Measurements from ENCODE around the gene PDYN. TPM values are rescaled to one million over a fixed set of nuclear protein-coding genes. Genes with fewer than 3 reads are reported as not detected.
"Not testable (repeated sequence)": the region's sequence is repeated elsewhere in the genome, so short reads cannot be mapped to it uniquely, and the experiment has no call there.

The PDYN gene
- not detected in 2 replicates for total RNA-seq (2014; rRNA removed; shearing (Covaris generic); ENCODE audit: low replicate concordance)

- Histone ChIP-seq H4K20me1 (ENCODE audit: insufficient read depth, low read depth, low read length) (no peaks in the 10 kb centered on the region), H3K79me2 (ENCODE audit: low read length) (no peaks in the 10 kb centered on the region), H3K4me3 (ENCODE audit: low read length) (no peak within 1 kb of the TSS), H3K36me3 (ENCODE audit: insufficient read depth, low read length) (no peaks in the 10 kb centered on the region), H3K4me1 (ENCODE audit: low read length) (no peaks in the 10 kb centered on the region), H3K4me2 (ENCODE audit: low read depth, low read length, poor library complexity, severe bottlenecking) (no peak within 1 kb of the TSS), H3K9me2 (replicated peaks; ENCODE audit: insufficient read depth, low read length) (no peaks in the 10 kb centered on the region), H2AFZ (ENCODE audit: low read length) (no peak within 1 kb of the TSS), H3K27me3 (ENCODE audit: low read length) (no peaks in the 10 kb centered on the region), H3K9ac (ENCODE audit: low read length) (no peak within 1 kb of the TSS), H3K9me3 (ENCODE audit: low read length) (no peaks in the 10 kb centered on the region), H3K27ac (ENCODE audit: low read length) (no peak within 1 kb of the TSS)
- no peak for DNase-seq
These were observed at the start of gene PDYN for GRCh38 chr20:1993986-1994385. TSS of gene PDYN (minus strand) at chr20:1994058. CDS start at chr20:1983084, 10,974 bp downstream.

GRCh38 chr20:2042400-2042799 is 48.5 kb upstream of the PDYN start:
- no peak overlapping the region for H2AFZ ChIP-seq (ENCODE audit: low read length)
- no peak overlapping the region for H3K4me3 ChIP-seq (ENCODE audit: low read length)
- no peaks in the 10 kb centered on the region for H4K20me1 ChIP-seq (ENCODE audit: insufficient read depth, low read depth, low read length)
- no peak overlapping the region for H3K4me2 ChIP-seq (ENCODE audit: low read depth, low read length, poor library complexity, severe bottlenecking)
- no peaks in the 10 kb centered on the region for H3K79me2 ChIP-seq (ENCODE audit: low read length)
- DNase-seq: no peak
- H3K27ac ChIP-seq (ENCODE audit: low read length): no peak overlapping the region
- H3K27me3 ChIP-seq (ENCODE audit: low read length): no peaks in the 10 kb centered on the region
- H3K9me2 ChIP-seq (replicated peaks; ENCODE audit: insufficient read depth, low read length): no peaks in the 10 kb centered on the region
- H3K9ac ChIP-seq (ENCODE audit: low read length): no peak overlapping the region
- no peaks in the 10 kb centered on the region for H3K4me1 ChIP-seq (ENCODE audit: low read length)
- no peaks in the 10 kb centered on the region for H3K9me3 ChIP-seq (ENCODE audit: low read length)
- no peaks in the 10 kb centered on the region for H3K36me3 ChIP-seq (ENCODE audit: insufficient read depth, low read length)

- Histone ChIP-seq H3K9ac (ENCODE audit: low read length) (no peak overlapping the region), H3K27ac (ENCODE audit: low read length) (no peak overlapping the region), H2AFZ (ENCODE audit: low read length) (no peak overlapping the region), H3K9me3 (ENCODE audit: low read length) (no peaks in the 10 kb centered on the region), H3K4me3 (ENCODE audit: low read length) (no peak overlapping the region), H3K79me2 (ENCODE audit: low read length) (no peaks in the 10 kb centered on the region), H3K27me3 (ENCODE audit: low read length) (no peaks in the 10 kb centered on the region), H3K9me2 (replicated peaks; ENCODE audit: insufficient read depth, low read length) (no peaks in the 10 kb centered on the region), H4K20me1 (ENCODE audit: insufficient read depth, low read depth, low read length) (no peaks in the 10 kb centered on the region), H3K4me2 (ENCODE audit: low read depth, low read length, poor library complexity, severe bottlenecking) (no peak overlapping the region), H3K4me1 (ENCODE audit: low read length) (no peaks in the 10 kb centered on the region), H3K36me3 (ENCODE audit: insufficient read depth, low read length) (no peaks in the 10 kb centered on the region)
- no peak for DNase-seq
These were observed 44.3 kb upstream of the PDYN start for GRCh38 chr20:2038161-2038560.

- Histone ChIP-seq H3K79me2 (ENCODE audit: low read length) (no peaks in the 10 kb centered on the region), H2AFZ (ENCODE audit: low read length) (no peak overlapping the region), H3K27me3 (ENCODE audit: low read length) (no peaks in the 10 kb centered on the region), H3K4me3 (ENCODE audit: low read length) (no peak overlapping the region), H3K4me2 (ENCODE audit: low read depth, low read length, poor library complexity, severe bottlenecking) (no peak overlapping the region), H3K9me2 (replicated peaks; ENCODE audit: insufficient read depth, low read length) (no peaks in the 10 kb centered on the region), H3K36me3 (ENCODE audit: insufficient read depth, low read length) (no peaks in the 10 kb centered on the region), H3K4me1 (ENCODE audit: low read length) (no peaks in the 10 kb centered on the region), H3K9me3 (ENCODE audit: low read length) (no peaks in the 10 kb centered on the region), H3K27ac (ENCODE audit: low read length) (no peak overlapping the region), H3K9ac (ENCODE audit: low read length) (no peak overlapping the region), H4K20me1 (ENCODE audit: insufficient read depth, low read depth, low read length) (no peaks in the 10 kb centered on the region)
- no peak for DNase-seq
These were observed 43.5 kb upstream of the PDYN start for GRCh38 chr20:2037296-2037914.

- not testable (repeated sequence) for H3K79me2 ChIP-seq (ENCODE audit: low read length); H2AFZ ChIP-seq (ENCODE audit: low read length); H3K9me2 ChIP-seq (replicated peaks; ENCODE audit: insufficient read depth, low read length); H3K4me3 ChIP-seq (ENCODE audit: low read length); H3K27ac ChIP-seq (ENCODE audit: low read length); H3K4me2 ChIP-seq (ENCODE audit: low read depth, low read length, poor library complexity, severe bottlenecking); H3K36me3 ChIP-seq (ENCODE audit: insufficient read depth, low read length); H3K27me3 ChIP-seq (ENCODE audit: low read length); H3K4me1 ChIP-seq (ENCODE audit: low read length); H3K9me3 ChIP-seq (ENCODE audit: low read length); DNase-seq; H4K20me1 ChIP-seq (ENCODE audit: insufficient read depth, low read depth, low read length); H3K9ac ChIP-seq (ENCODE audit: low read length)
These were observed 42.5 kb upstream of the PDYN start for GRCh38 chr20:2036357-2036756.

GRCh38 chr20:2032168-2032567 is 38.3 kb upstream of the PDYN start:
- H3K4me2 ChIP-seq (ENCODE audit: low read depth, low read length, poor library complexity, severe bottlenecking): no peak overlapping the region
- H3K79me2 ChIP-seq (ENCODE audit: low read length): no peaks in the 10 kb centered on the region
- H2AFZ ChIP-seq (ENCODE audit: low read length): no peak overlapping the region
- H4K20me1 ChIP-seq (ENCODE audit: insufficient read depth, low read depth, low read length): no peaks in the 10 kb centered on the region
- no peak overlapping the region for H3K4me3 ChIP-seq (ENCODE audit: low read length)
- no peaks in the 10 kb centered on the region for H3K27me3 ChIP-seq (ENCODE audit: low read length)
- H3K9ac ChIP-seq (ENCODE audit: low read length): no peak overlapping the region
- H3K27ac ChIP-seq (ENCODE audit: low read length): no peak overlapping the region
- H3K36me3 ChIP-seq (ENCODE audit: insufficient read depth, low read length): no peaks in the 10 kb centered on the region
- H3K9me3 ChIP-seq (ENCODE audit: low read length): no peaks in the 10 kb centered on the region
- H3K4me1 ChIP-seq (ENCODE audit: low read length): no peaks in the 10 kb centered on the region
- no peaks in the 10 kb centered on the region for H3K9me2 ChIP-seq (replicated peaks; ENCODE audit: insufficient read depth, low read length)
- DNase-seq: no peak

GRCh38 chr20:2026514-2026913 is 32.7 kb upstream of the PDYN start:
- H2AFZ ChIP-seq (ENCODE audit: low read length): no peak overlapping the region
- H3K36me3 ChIP-seq (ENCODE audit: insufficient read depth, low read length): no peaks in the 10 kb centered on the region
- H4K20me1 ChIP-seq (ENCODE audit: insufficient read depth, low read depth, low read length): no peaks in the 10 kb centered on the region
- H3K4me2 ChIP-seq (ENCODE audit: low read depth, low read length, poor library complexity, severe bottlenecking): no peak overlapping the region
- no peaks in the 10 kb centered on the region for H3K9me2 ChIP-seq (replicated peaks; ENCODE audit: insufficient read depth, low read length)
- H3K9me3 ChIP-seq (ENCODE audit: low read length): no peaks in the 10 kb centered on the region
- H3K79me2 ChIP-seq (ENCODE audit: low read length): no peaks in the 10 kb centered on the region
- no peak overlapping the region for H3K4me3 ChIP-seq (ENCODE audit: low read length)
- H3K27ac ChIP-seq (ENCODE audit: low read length): no peak overlapping the region
- no peaks in the 10 kb centered on the region for H3K27me3 ChIP-seq (ENCODE audit: low read length)
- DNase-seq: no peak
- no peaks in the 10 kb centered on the region for H3K4me1 ChIP-seq (ENCODE audit: low read length)
- no peak overlapping the region for H3K9ac ChIP-seq (ENCODE audit: low read length)

GRCh38 chr20:2026004-2026403 is 32.1 kb upstream of the PDYN start:
- no peak overlapping the region for H3K9ac ChIP-seq (ENCODE audit: low read length)
- H3K79me2 ChIP-seq (ENCODE audit: low read length): no peaks in the 10 kb centered on the region
- H3K36me3 ChIP-seq (ENCODE audit: insufficient read depth, low read length): no peaks in the 10 kb centered on the region
- no peaks in the 10 kb centered on the region for H3K9me3 ChIP-seq (ENCODE audit: low read length)
- H3K4me3 ChIP-seq (ENCODE audit: low read length): no peak overlapping the region
- no peak overlapping the region for H3K27ac ChIP-seq (ENCODE audit: low read length)
- H3K27me3 ChIP-seq (ENCODE audit: low read length): no peaks in the 10 kb centered on the region
- no peaks in the 10 kb centered on the region for H3K9me2 ChIP-seq (replicated peaks; ENCODE audit: insufficient read depth, low read length)
- no peak for DNase-seq
- H3K4me2 ChIP-seq (ENCODE audit: low read depth, low read length, poor library complexity, severe bottlenecking): no peak overlapping the region
- H2AFZ ChIP-seq (ENCODE audit: low read length): no peak overlapping the region
- no peaks in the 10 kb centered on the region for H3K4me1 ChIP-seq (ENCODE audit: low read length)
- H4K20me1 ChIP-seq (ENCODE audit: insufficient read depth, low read depth, low read length): no peaks in the 10 kb centered on the region

- H3K9me3 ChIP-seq (ENCODE audit: low read length): no peaks in the 10 kb centered on the region
- no peaks in the 10 kb centered on the region for H3K9me2 ChIP-seq (replicated peaks; ENCODE audit: insufficient read depth, low read length)
- H3K4me1 ChIP-seq (ENCODE audit: low read length): no peaks in the 10 kb centered on the region
- H3K36me3 ChIP-seq (ENCODE audit: insufficient read depth, low read length): no peaks in the 10 kb centered on the region
- no peaks in the 10 kb centered on the region for H4K20me1 ChIP-seq (ENCODE audit: insufficient read depth, low read depth, low read length)
- H3K27ac ChIP-seq (ENCODE audit: low read length): no peak overlapping the region
- no peak overlapping the region for H2AFZ ChIP-seq (ENCODE audit: low read length)
- DNase-seq: no peak
- H3K4me3 ChIP-seq (ENCODE audit: low read length): no peak overlapping the region
- no peaks in the 10 kb centered on the region for H3K27me3 ChIP-seq (ENCODE audit: low read length)
- H3K4me2 ChIP-seq (ENCODE audit: low read depth, low read length, poor library complexity, severe bottlenecking): no peak overlapping the region
- no peak overlapping the region for H3K9ac ChIP-seq (ENCODE audit: low read length)
- H3K79me2 ChIP-seq (ENCODE audit: low read length): no peaks in the 10 kb centered on the region
These were observed 29.3 kb upstream of the PDYN start for GRCh38 chr20:2023151-2023550.

All from Karpas-422 (cell line).